ENCODE measurements around the gene TMC3.

GRCh38 chr15:81313686-81314085, 60.3 kb downstream of the TMC3 start:
- TF ChIP-seq CTCF (IDR thresholded peaks at IDR 0.05) (no peak), POLR2A (IDR thresholded peaks at IDR 0.05; ENCODE audit: low read depth) (no peak), EP300 (IDR thresholded peaks at IDR 0.05) (no peak)

Measured in esophagus muscularis mucosa (tissue), 4 donors.